Fibroblast of skin of scalp (primary cell): ENCODE data around the gene HDAC4.
A peak's percentile ranks its signal among the peaks of the same experiment; 100 is the strongest.

Experiments
- DNase-seq: peaks from one replicate; pipeline ENCODE4 v3.0.0-alpha.2; 2013

Gene HDAC4

GRCh38 chr2:239294571-239295054, 106.2 kb downstream of the HDAC4 start:
- no peak for DNase-seq

- no peak for DNase-seq
These were observed 106.9 kb downstream of the HDAC4 start for GRCh38 chr2:239293775-239294430.

- no peak for DNase-seq
These were observed 107.7 kb downstream of the HDAC4 start for GRCh38 chr2:239292959-239293774.

- DNase-seq = no peak
These were observed 108.3 kb downstream of the HDAC4 start for GRCh38 chr2:239292531-239292930.

GRCh38 chr2:239291475-239292350, 109.1 kb downstream of the HDAC4 start:
- DNase-seq = no peak

DNA sequence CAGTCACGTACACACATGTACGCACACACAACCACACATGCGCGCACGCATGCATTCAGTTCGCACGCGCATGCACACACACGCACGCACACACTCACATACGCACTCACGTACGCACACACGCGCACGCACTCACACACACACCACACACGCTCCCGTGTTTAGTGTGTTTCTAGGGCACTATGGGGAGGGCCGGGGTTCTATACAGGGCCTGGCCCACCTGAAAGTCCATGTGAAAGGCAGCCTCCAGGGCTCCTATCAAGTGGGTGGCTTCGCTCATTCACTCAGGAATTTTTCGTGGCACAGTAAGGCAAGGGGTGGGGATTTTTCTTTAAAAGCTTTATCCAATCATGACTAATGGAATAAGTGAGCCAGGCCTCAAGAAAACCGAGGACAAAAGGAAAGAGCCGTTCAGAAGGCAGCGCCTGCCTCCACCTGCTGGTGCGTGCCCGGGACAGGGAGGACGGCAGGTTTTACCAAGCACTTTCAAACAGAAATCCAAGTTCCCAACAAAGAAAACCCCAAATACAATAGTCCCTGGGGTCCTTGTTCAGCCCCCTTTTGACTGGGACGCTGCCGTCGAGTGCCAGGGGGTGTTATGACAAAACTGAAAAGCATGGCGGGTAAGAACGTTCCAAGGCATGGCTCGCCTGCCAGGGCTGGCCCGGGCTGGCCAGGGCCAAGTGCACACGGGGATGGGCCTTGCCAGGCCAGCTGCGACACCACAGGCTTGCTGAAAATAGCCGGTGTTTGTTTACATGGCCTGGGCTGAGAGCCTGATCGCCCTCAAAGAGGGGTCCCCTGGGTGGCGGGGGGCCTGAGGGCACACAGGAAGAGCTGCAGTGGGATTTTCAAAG, 110.0 kb downstream of the HDAC4 start:
- DNase-seq = no peak

DNA sequence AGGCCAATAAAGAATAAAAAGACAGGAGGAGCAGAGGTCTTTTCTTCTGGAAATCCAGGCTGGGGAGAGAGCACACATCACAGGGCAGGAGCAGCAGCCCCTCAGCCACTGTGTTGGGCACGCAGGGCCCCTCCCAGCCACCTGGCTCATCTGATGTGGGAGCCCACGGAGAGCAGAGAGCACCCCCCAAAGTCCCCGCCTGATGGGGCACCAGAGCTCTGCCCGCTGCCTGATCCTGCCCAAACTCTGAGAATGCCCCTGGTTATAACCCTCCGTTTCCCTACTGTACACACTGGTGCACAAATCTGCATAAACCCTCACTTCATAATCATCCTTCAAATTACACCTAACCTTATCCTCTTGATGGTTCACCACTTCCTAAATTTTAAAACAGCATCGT, 111.3 kb downstream of the HDAC4 start:
- DNase-seq = no peak

GRCh38 chr2:239288951-239289511, 111.8 kb downstream of the HDAC4 start:
- no peak for DNase-seq

DNA sequence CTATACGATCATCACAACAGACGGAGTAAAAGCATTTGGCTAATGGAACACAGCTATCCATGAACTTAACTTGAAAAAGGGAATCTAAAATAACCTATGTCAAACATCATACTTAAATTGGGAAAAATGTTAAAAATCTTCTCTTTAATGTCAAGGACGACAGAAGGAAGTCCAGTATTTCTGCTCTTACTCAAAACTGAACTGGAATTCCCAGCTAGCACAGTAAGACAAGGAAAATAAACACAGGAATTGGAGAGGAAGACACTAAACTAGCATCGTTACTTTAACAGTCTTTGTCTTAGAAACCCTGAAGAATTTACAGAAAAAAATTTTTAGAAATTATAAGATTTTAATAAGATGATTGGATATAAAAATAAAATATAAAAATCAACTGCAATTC, 112.6 kb downstream of the HDAC4 start:
- DNase-seq = no peak

- DNase-seq = no peak
These were observed 113.4 kb downstream of the HDAC4 start for GRCh38 chr2:239287461-239287860.

DNA sequence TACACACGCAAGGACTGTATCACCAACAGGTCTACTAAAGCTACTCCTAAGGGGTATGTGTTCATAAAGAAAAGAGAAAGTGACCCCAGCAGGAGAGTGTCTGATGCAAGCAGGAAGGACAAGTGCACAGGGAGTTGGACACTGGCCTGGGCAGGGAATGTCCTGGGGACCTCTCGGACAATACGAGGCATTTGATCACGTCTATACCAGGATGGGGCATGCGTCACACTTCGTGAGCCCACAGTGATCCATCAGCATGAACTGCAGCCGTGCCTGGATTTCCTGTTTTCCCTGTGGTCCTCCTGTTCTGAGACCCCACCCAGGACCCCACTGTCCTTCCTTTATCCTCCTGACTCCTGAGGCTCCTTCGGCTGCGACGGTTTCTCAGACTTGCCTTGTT, 113.9 kb downstream of the HDAC4 start:
- DNase-seq = no peak

GRCh38 chr2:239285932-239286230, 114.9 kb downstream of the HDAC4 start:
- no peak for DNase-seq

GRCh38 chr2:239285071-239285931, 115.5 kb downstream of the HDAC4 start:
- DNase-seq = peak; percentile 27

DNA sequence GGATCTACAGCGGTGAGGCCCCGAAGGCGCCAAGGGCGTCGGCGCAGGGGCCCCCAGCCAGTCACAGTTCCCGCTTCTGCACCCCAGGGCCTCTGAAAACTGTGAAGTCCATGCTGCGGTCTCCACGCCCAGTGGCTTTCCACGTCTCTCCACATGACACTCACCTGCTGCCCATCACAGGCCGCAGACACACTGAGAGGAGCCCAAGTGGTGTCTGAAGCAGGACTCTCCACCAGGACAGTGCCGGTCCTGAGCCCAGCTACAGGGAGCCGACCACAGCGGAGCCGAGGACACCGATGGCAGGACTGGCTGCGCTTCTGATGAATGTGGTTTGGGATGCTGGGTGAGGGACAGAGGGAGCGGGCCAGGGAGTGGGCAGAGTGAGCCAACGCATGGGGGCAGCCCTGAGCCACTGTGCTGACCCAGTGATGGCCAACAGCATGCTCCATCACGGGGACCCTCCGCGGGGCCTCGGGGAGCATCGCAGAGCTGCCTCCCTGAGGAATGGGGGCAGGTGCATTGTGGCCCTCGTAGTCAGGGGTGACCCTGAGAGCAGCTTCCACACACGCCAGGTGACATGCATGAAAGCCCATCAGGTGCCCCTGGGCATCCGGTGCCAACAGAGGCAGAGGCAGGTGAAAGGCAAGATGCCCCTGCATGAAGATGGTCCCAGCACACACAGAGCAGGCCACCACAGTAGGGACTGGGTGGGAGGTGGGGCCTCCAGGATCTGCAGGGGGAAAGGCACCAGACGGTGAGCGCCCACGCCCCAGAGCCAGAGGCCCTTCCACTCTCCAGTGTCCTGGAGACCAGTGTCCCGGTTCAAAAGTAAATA, 116.6 kb downstream of the HDAC4 start:
- DNase-seq = no peak

DNA sequence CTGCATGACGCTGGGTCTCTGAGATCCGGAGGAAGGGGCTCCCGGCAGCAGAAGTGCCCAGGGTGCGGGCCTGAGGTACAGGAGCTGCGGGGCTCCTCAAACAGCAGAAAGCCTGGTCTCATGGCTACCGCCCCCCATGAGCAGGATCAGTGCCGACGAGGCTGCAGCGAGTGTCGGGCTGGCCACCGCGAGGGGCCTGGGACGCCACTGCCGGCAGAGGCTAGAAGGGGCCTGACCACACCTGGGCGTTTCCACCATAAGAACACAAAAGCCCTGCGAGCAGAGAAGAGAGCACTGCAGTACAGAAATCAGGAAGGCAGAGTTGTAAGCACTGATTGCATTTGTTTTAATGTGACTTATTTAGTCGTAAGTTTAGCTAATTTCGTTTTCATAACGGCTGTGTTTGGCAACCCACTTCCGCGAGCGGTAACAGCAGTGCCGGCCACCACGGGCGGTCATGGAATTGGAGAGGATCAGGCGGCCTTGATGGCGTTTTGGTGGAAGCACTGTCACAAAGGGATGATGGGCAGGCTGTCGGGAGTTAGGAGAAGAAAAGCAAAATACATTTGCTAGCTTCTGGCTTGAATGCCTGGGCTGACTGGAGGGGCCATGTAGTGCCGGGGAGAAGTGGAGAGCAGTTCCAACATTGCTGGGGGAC, 117.4 kb downstream of the HDAC4 start:
- no peak for DNase-seq

DNA sequence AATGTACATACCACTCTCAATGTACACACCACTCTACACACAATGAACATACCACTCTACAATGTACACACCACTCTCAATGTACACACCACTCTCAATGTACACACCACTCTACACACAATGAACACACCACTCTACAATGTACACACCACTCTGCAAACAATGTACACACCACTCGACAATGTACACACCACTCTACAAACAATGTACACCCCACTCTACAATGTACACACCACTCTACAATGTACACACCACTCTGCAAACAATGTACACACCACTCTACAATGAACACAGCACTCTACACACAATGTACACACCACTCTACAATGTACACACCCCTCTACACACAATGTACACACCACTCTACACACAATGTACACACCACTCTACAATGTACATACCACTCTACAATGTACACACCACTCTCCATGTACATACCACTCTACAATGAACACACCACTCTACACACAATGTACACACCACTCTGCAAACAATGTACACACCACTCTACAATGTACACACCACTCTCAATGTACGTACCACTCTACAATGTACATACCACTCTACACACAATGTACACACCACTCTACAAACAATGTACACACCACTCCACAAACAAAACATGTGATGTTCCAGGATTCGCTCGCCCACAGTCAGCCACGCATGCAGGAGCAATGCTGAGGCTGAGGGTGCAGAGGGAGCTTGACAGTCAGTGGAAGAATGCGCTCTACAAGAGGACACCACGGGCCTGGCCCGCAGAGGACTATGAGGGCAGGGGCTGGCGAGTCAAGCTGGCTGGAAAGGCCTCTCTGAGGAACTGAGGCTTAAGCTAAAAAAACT, 118.2 kb downstream of the HDAC4 start:
- DNase-seq = no peak

- peak; percentile 60 for DNase-seq
These were observed 120.4 kb downstream of the HDAC4 start for GRCh38 chr2:239280296-239281017.
